GM19239 (cell line): Measurements from ENCODE around the gene ZBTB43.
A peak's percentile ranks its signal among the peaks of the same experiment; 100 is the strongest.
"Not testable (repeated sequence)": the region's sequence is repeated elsewhere in the genome, so short reads cannot be mapped to it uniquely, and the experiment has no call there.

ENCODE experiments used
- DNase-seq: peaks from one replicate; pipeline ENCODE4 v3.0.0; 2011; ENCODE audit warnings: low spot score; ENCODE audit not compliant: insufficient read length
- FAIRE-seq: peaks from 2 replicates; lab custom pipeline; 2011; peaks lifted over from hg19 to GRCh38; lab: Jason Lieb, UNC

Gene ZBTB43

GRCh38 chr9:126788634-126789349, 16.0 kb upstream of the ZBTB43 start:
- FAIRE-seq = no peak
- DNase-seq = no peak

GRCh38 chr9:126790561-126790960, 14.3 kb upstream of the ZBTB43 start:
- DNase-seq (no peak), FAIRE-seq (no peak)

- FAIRE-seq (no peak), DNase-seq (no peak)
Measured at GRCh38 chr9:126791406-126792230, 13.2 kb upstream of the ZBTB43 start.

GRCh38 chr9:126793686-126794417, 11.0 kb upstream of the ZBTB43 start:
- DNase-seq = no peak
- no peak for FAIRE-seq

GRCh38 chr9:126794441-126794840, 10.4 kb upstream of the ZBTB43 start:
- FAIRE-seq (no peak), DNase-seq (no peak)

- no peak for FAIRE-seq
- DNase-seq = no peak
Measured at GRCh38 chr9:126796758-126797157, 8.1 kb upstream of the ZBTB43 start.

GRCh38 chr9:126797903-126798302, 6.9 kb upstream of the ZBTB43 start:
- FAIRE-seq (no peak), DNase-seq (no peak)

GRCh38 chr9:126799034-126799433, 5.8 kb upstream of the ZBTB43 start:
- no peak for FAIRE-seq
- no peak for DNase-seq

- no peak for FAIRE-seq
- no peak for DNase-seq
Measured at GRCh38 chr9:126802318-126803059, 2.4 kb upstream of the ZBTB43 start.

GRCh38 chr9:126804198-126804695, 593 bp upstream of the ZBTB43 start:
- DNase-seq (no peak), FAIRE-seq (peak; percentile 31)

- FAIRE-seq = peak; percentile 83
Measured at GRCh38 chr9:126805554-126806262, 868 bp downstream of the ZBTB43 start.

GRCh38 chr9:126806336-126806735, 1.5 kb downstream of the ZBTB43 start:
- no peak for DNase-seq

More at GRCh38 chr9:126805554-126806262, 868 bp downstream of the ZBTB43 start:
- peak; percentile 61 for DNase-seq

GRCh38 chr9:126809068-126809467, 4.2 kb downstream of the ZBTB43 start:
- no peak for FAIRE-seq
- DNase-seq = no peak

More at GRCh38 chr9:126806336-126806735, 1.5 kb downstream of the ZBTB43 start:
- FAIRE-seq = no peak

- FAIRE-seq, DNase-seq: not testable (repeated sequence)
Measured at GRCh38 chr9:126810221-126810620, 5.4 kb downstream of the ZBTB43 start.

- no peak for DNase-seq
- no peak for FAIRE-seq
Measured at GRCh38 chr9:126813072-126813471, 8.2 kb downstream of the ZBTB43 start.

- DNase-seq (no peak), FAIRE-seq (no peak)
Measured at GRCh38 chr9:126814091-126814490, 9.3 kb downstream of the ZBTB43 start.

GRCh38 chr9:126817615-126818014, 12.8 kb downstream of the ZBTB43 start:
- DNase-seq, FAIRE-seq: not testable (repeated sequence)

- DNase-seq (no peak), FAIRE-seq (no peak)
Measured at GRCh38 chr9:126818482-126818881, 13.6 kb downstream of the ZBTB43 start.

GRCh38 chr9:126819482-126819881, 14.6 kb downstream of the ZBTB43 start:
- FAIRE-seq = no peak
- DNase-seq = no peak
